HEK293T (cell line): ENCODE measurements around the gene FAM168A.
"Not testable (repeated sequence)": the region's sequence is repeated elsewhere in the genome, so short reads cannot be mapped to it uniquely, and the experiment has no call there.

ENCODE experiments used
- CTCF ChIA-PET: fragments of 350-600 bp; formaldehyde crosslinking; extraction: SDS; loops from one replicate; lab custom pipeline; 2021; ENCODE audit warnings: antibody characterized with exemption, inconsistent platforms; lab: Yijun Ruan, JAX
- POLR2A ChIA-PET: fragments of 350-600 bp; formaldehyde crosslinking; extraction: SDS; loops from one replicate; lab custom pipeline; 2020; ENCODE audit warnings: antibody characterized with exemption, inconsistent platforms; lab: Yijun Ruan, JAX
- DNase-seq: peaks from one replicate; pipeline ENCODE4 v3.0.0; 2012; ENCODE audit warnings: mixed read lengths; ENCODE audit errors: extremely low spot score
- ARNT ChIP-seq: fragments of 450-650 bp; IDR thresholded peaks from 2 replicates; pipeline ENCODE4 v1.6.1; 2017; ENCODE audit warnings: mild to moderate bottlenecking
- BHLHE40 ChIP-seq: fragments of 450-650 bp; IDR thresholded peaks from 2 replicates; pipeline ENCODE4 v1.6.1; 2016; ENCODE audit warnings: mild to moderate bottlenecking, moderate library complexity, borderline replicate concordance
- CTBP1 ChIP-seq: fragments of 450-650 bp; IDR thresholded peaks from 2 replicates; pipeline ENCODE4 v1.6.1; 2016; ENCODE audit warnings: borderline replicate concordance
- ELF4 ChIP-seq: fragments of 450-650 bp; IDR thresholded peaks from 2 replicates; pipeline ENCODE4 v1.6.1; 2017; ENCODE audit warnings: antibody characterized with exemption
- FOXA1 ChIP-seq: fragments of 450-650 bp; IDR thresholded peaks from 2 replicates; pipeline ENCODE4 v1.6.1; 2016; ENCODE audit warnings: mild to moderate bottlenecking
- FOXK2 ChIP-seq: fragments of 450-650 bp; IDR thresholded peaks from 2 replicates; pipeline ENCODE4 v1.6.1; 2016; ENCODE audit warnings: mild to moderate bottlenecking
- FOXM1 ChIP-seq: fragments of 450-650 bp; IDR thresholded peaks from 2 replicates; pipeline ENCODE4 v1.6.1; 2017; ENCODE audit warnings: mild to moderate bottlenecking, borderline replicate concordance
- HDGF ChIP-seq: fragments of 450-650 bp; IDR thresholded peaks from 2 replicates; pipeline ENCODE4 v1.6.1; 2017; ENCODE audit warnings: antibody characterized with exemption, borderline replicate concordance
- L3MBTL2 ChIP-seq: fragments of 450-650 bp; conservative IDR thresholded peaks from 2 replicates; pipeline ENCODE4 v1.6.1; 2016; ENCODE audit warnings: mild to moderate bottlenecking
- LEF1 ChIP-seq: fragments of 450-650 bp; IDR thresholded peaks from 2 replicates; pipeline ENCODE4 v1.6.1; 2017; ENCODE audit warnings: mild to moderate bottlenecking, borderline replicate concordance
- NFRKB ChIP-seq: fragments of 450-650 bp; IDR thresholded peaks from 2 replicates; pipeline ENCODE4 v1.6.1; 2016; ENCODE audit warnings: mild to moderate bottlenecking, moderate library complexity
- PKNOX1 ChIP-seq: fragments of 450-650 bp; IDR thresholded peaks from 2 replicates; pipeline ENCODE4 v1.6.1; 2016
- SP1 ChIP-seq: fragments of 450-650 bp; IDR thresholded peaks from 2 replicates; pipeline ENCODE4 v1.6.1; 2017
- SUZ12 ChIP-seq: fragments of 450-650 bp; IDR thresholded peaks from 2 replicates; pipeline ENCODE4 v1.6.1; 2016; ENCODE audit warnings: mild to moderate bottlenecking
- TARDBP ChIP-seq: fragments of 450-650 bp; IDR thresholded peaks from 2 replicates; pipeline ENCODE4 v1.6.1; 2016
- ZNF384 ChIP-seq: fragments of 450-650 bp; IDR thresholded peaks from 2 replicates; pipeline ENCODE4 v1.6.1; 2016

Gene FAM168A

DNA sequence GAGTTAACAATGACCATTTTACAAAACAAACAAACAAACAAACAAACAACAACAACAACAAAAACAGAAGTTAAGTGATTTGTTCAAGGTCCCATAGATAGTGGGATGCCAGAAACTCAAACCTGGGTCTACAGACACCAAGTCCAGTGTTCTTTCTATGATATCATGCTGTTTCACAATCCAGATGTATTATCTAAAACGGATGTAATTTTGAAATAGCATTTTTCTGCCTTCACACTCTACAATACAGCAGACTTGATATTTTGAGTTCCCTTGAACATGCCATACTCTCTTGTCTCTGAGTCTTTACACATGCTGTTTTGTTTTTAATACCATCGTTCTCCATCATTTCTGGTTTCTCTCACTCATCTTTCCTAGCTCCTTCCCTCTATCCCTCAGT, 117.2 kb downstream of the FAM168A start:
- POLR2A ChIA-PET, result no interaction called here
- TF ChIP-seq HDGF (no peak), PKNOX1 (no peak), ARNT (no peak), SUZ12 (no peak), ZNF384 (no peak), FOXM1 (no peak), ELF4 (no peak), FOXA1 (no peak), CTBP1 (no peak), FOXK2 (no peak), LEF1 (no peak), L3MBTL2 (no peak)
- no peak for DNase-seq
- CTCF ChIA-PET, result interaction anchor here (0.6 to 1.0 kb wide), 3 partner anchors 30 to 180 kb away, joined by 3 to 5 read pairs (median 4); no protein-coding TSS in a partner anchor

DNA sequence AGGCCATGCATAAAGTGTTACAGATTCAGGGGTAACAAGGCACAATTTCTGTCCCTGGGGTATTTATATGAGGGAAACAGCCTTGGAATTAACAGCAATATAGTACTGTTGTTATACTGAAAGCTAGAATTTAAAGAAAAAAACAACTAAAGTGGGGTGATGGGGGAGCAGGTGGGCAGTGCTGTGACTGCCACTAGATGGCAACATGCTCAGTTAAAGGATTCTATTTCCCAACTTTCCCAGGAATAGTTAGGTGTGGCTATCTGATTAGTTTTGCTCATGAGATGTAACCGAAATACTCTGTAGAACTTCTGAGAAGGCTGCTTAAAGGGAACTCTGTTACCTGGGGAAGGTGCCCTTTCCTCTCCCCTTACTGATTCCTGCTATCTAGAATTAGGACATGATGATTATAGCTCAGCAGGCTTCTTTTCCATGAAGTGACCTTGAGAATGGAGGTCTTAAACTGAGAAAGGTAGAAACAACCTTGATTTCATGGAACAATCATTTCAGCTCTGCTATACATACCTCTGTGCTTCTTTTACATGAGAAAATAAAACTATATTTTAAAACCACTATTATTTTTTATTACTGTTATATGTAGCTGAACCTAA, 119.1 kb downstream of the FAM168A start:
- peak; percentile 55 for DNase-seq
- ChIA-PET POLR2A (no interaction called here), CTCF (interaction anchor here (0.6 to 1.9 kb wide), 15 partner anchors 10 to 453 kb away, joined by 3 to 11 read pairs (median 4); no protein-coding TSS in a partner anchor)
- TF ChIP-seq ARNT (no peak), L3MBTL2 (no peak), LEF1 (no peak), SUZ12 (no peak), NFRKB (no peak), SP1 (no peak), BHLHE40 (no peak), ZNF384 (no peak), FOXM1 (no peak)

GRCh38 chr11:73477518-73477917, 120.4 kb downstream of the FAM168A start:
- ChIA-PET POLR2A (no interaction called here), CTCF (no interaction called here)
- TF ChIP-seq PKNOX1 (no peak), HDGF (no peak)
- DNase-seq, result no peak

GRCh38 chr11:73475549-73476095, 122.3 kb downstream of the FAM168A start:
- TF ChIP-seq L3MBTL2 (no peak), FOXA1 (no peak), ELF4 (no peak), PKNOX1 (no peak), ZNF384 (no peak), ARNT (no peak), SUZ12 (no peak), BHLHE40 (no peak), HDGF (no peak)
- ChIA-PET POLR2A (no interaction called here), CTCF (interaction anchor here (0.6 to 0.7 kb wide), 2 partner anchors 15 to 485 kb away, joined by 3 to 4 read pairs; no protein-coding TSS in a partner anchor)
- no peak for DNase-seq

DNA sequence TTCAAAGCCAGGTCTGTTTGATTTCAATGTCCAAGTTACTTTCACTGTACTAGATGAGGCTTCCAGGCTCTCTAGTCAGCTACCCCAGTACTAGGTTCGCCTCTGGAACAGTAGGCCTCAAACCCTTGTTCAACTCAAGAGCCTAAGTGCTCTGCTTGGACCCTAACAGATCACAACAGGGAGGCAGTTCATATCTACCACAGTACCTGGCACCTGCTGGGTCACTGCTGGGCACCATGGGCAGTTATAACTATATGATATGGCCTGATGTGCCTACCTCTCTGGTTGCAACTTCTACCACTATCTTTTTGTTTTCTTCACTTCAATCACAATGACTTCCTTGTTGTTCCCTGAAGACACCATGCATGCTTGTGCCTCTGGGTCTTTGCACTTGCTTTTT, 124.7 kb downstream of the FAM168A start:
- ChIA-PET POLR2A (no interaction called here), CTCF (no interaction called here)
- TF ChIP-seq ARNT (no peak), FOXK2 (no peak), TARDBP (no peak), ELF4 (no peak), ZNF384 (no peak), SP1 (no peak), NFRKB (no peak), CTBP1 (no peak), FOXM1 (no peak), PKNOX1 (no peak), HDGF (no peak), LEF1 (no peak), L3MBTL2 (no peak)
- DNase-seq, result no peak

GRCh38 chr11:73470036-73470612, 127.8 kb downstream of the FAM168A start:
- DNase-seq, CTCF ChIA-PET, POLR2A ChIA-PET: not testable (repeated sequence)
